ENCODE measurements around the gene LAD1. TPM values are rescaled to one million over a fixed set of nuclear protein-coding genes. Genes with fewer than 3 reads are reported as not detected.

Gene LAD1
- total and polyA plus RNA-seq, 9 of the 15 experiments (the other 6 are each of a cell fraction or from before 2014, with no cell fraction given) = 0.31 TPM; not detected in 8

GRCh38 chr1:201401700-201402099, 2.6 kb upstream of the LAD1 start:
- Histone ChIP-seq H3K9me3 (replicated peaks; ENCODE audit: control insufficient read depth, insufficient read depth, low read depth, low read length) (no peaks in the 10 kb centered on the region), H3K79me2 (ENCODE audit: control insufficient read depth, insufficient read depth, low read length) (no peaks in the 10 kb centered on the region), H2AFZ (ENCODE audit: low read depth, low read length) (no peak overlapping the region), H3K9ac (ENCODE audit: insufficient read depth in 1 of 2, low read depth in 2 of 2, low read length in 2 of 2) (no peak overlapping the region), H3K27me3 (ENCODE audit: control insufficient read depth in 2 of 2, insufficient read depth in 2 of 2, low read length in 2 of 2) (peaks cover 44 to 76% of the 10 kb centered on the region in 2 experiments), H4K20me1 (replicated peaks; ENCODE audit: control insufficient read depth, insufficient read depth, low read length) (peaks cover 6% of the 10 kb centered on the region), H3K4me2 (ENCODE audit: insufficient read depth, low read length) (no peak overlapping the region), H3K4me3 (no peak overlapping the region), H3K9me1 (ENCODE audit: control insufficient read depth, insufficient read depth, low read length) (no peaks in the 10 kb centered on the region), H3K4me1 (replicated peaks in 1 of 2; ENCODE audit: control insufficient read depth in 2 of 2, insufficient read depth in 2 of 2, low read length in 2 of 2) (peaks cover 0 to 10% of the 10 kb centered on the region in 2 experiments; a peak in 1 of 5 replicates), H3K27ac (ENCODE audit: extremely low read depth, low read depth, low read length) (no peak overlapping the region), H3K36me3 (ENCODE audit: control insufficient read depth, insufficient read depth, low read length) (no peaks in the 10 kb centered on the region)
- intact Hi-C loops (cut with micrococcal nuclease) (no loop called here), in situ Hi-C loops (cut with MboI) (no loop called here)
- no peak for DNase-seq (ENCODE audit: extremely low read depth in 1 of 4, low spot score in 3 of 4)
- TF ChIP-seq LCOR (CRISPR knock-in tag; IDR thresholded peaks at IDR 0.05) (no peak), POLR2B (IDR thresholded peaks at IDR 0.05; ENCODE audit: low read depth, partially characterized antibody) (no peak), HINFP (tag; conservative IDR thresholded peaks at IDR 0.05; ENCODE audit: low read depth) (no peak), ZKSCAN3 (CRISPR knock-in tag; IDR thresholded peaks at IDR 0.05) (no peak), CC2D1A (IDR thresholded peaks at IDR 0.05) (no peak), HEY1 (CRISPR knock-in tag; IDR thresholded peaks at IDR 0.05; ENCODE audit: borderline replicate concordance) (no peak), ERF (CRISPR knock-in tag; IDR thresholded peaks at IDR 0.05) (no peak), L3MBTL2 (IDR thresholded peaks at IDR 0.05) (no peak), CBFA2T2 (conservative IDR thresholded peaks at IDR 0.05) (no peak), ZNF277 (CRISPR knock-in tag; IDR thresholded peaks at IDR 0.05; ENCODE audit: borderline replicate concordance) (no peak), CEBPZ (IDR thresholded peaks at IDR 0.05; ENCODE audit: borderline replicate concordance, low read depth, low read length) (no peak), PRMT5 (CRISPR knock-in tag; IDR thresholded peaks at IDR 0.05) (no peak), GATAD2B (IDR thresholded peaks at IDR 0.05; ENCODE audit: borderline replicate concordance) (no peak), GTF2E2 (tag; IDR thresholded peaks at IDR 0.05) (no peak), ARID3A (IDR thresholded peaks at IDR 0.05; ENCODE audit: borderline replicate concordance, low read depth, low read length) (no peak), ZNF76 (CRISPR knock-in tag; IDR thresholded peaks at IDR 0.05; ENCODE audit: borderline replicate concordance) (no peak)
- POLR2A ChIA-PET = no interaction called here
- no peak for FAIRE-seq
- CTCF ChIA-PET (ENCODE audit: low intra/inter-chr PET ratio) = no interaction called here
- 0% methylated on average over 2 of the region's 2 CpGs for WGBS (ENCODE audit: insufficient coverage, low coverage, missing lambda C conversion rate)
- ATAC-seq = no peak
- no TSS peak for BruUV-seq (replicated peaks)

Measured in K562 (cell line).